PFSK-1 (cell line): Measurements from ENCODE around the gene AGK.

Experiments
- FOXP2 ChIP-seq: optimal IDR thresholded peaks from 2 replicates; pipeline ENCODE3; 2011; ENCODE audit warnings: borderline replicate concordance, control low read depth, inconsistent platforms; ENCODE audit not compliant: insufficient read depth; ENCODE audit errors: extremely low read length, extremely low read depth
- POLR2AphosphoS5 ChIP-seq: IDR thresholded peaks from 2 replicates; pipeline ENCODE4 v1.6.1; 2012; ENCODE audit warnings: low read depth, mild to moderate bottlenecking, control low read depth, low read length, moderate library complexity
- REST ChIP-seq, 2 experiments: IDR thresholded peaks; 2 replicates each; pipeline versions ENCODE4 v1.6.1 to v1.8.0; 2011 to 2012; ENCODE audit warnings: low read depth in 2 of 2, low read length in 2 of 2, control low read depth in 1 of 2, inconsistent platforms in 1 of 2, mild to moderate bottlenecking in 1 of 2, moderate library complexity in 1 of 2; ENCODE audit not compliant: insufficient read depth in 1 of 2
- SIN3A ChIP-seq: IDR thresholded peaks from 2 replicates; pipeline ENCODE4 v1.6.1; 2012; ENCODE audit warnings: mild to moderate bottlenecking, low read length, moderate library complexity, borderline replicate concordance; ENCODE audit not compliant: insufficient read depth
- TAF1 ChIP-seq: IDR thresholded peaks from 2 replicates; pipeline ENCODE4 v1.6.1; 2012; ENCODE audit warnings: low read length, control low read depth, borderline replicate concordance; ENCODE audit not compliant: insufficient read depth

Gene AGK

GRCh38 chr7:141673346-141673745, 122.1 kb downstream of the AGK start:
- TF ChIP-seq SIN3A (no peak), POLR2AphosphoS5 (no peak), FOXP2 (no peak), TAF1 (no peak), REST (IDR thresholded peaks at IDR 0.05; ENCODE audit: insufficient read depth in 1 of 2, low read depth in 2 of 2, low read length in 2 of 2) (no peak)

GRCh38 chr7:141674171-141674671, 123.0 kb downstream of the AGK start:
- TF ChIP-seq SIN3A: no peak
- TF ChIP-seq REST (IDR thresholded peaks at IDR 0.05; ENCODE audit: insufficient read depth in 1 of 2, low read depth in 2 of 2, low read length in 2 of 2): no peak
- TF ChIP-seq FOXP2: no peak
- TF ChIP-seq TAF1: no peak
- no peak for TF ChIP-seq POLR2AphosphoS5

GRCh38 chr7:141674702-141675101, 123.5 kb downstream of the AGK start:
- TF ChIP-seq TAF1 (no peak), REST (IDR thresholded peaks at IDR 0.05; ENCODE audit: insufficient read depth in 1 of 2, low read depth in 2 of 2, low read length in 2 of 2) (no peak), SIN3A (no peak), POLR2AphosphoS5 (no peak), FOXP2 (no peak)

GRCh38 chr7:141675436-141676215, 124.4 kb downstream of the AGK start:
- TF ChIP-seq FOXP2 (no peak), TAF1 (no peak)

GRCh38 chr7:141676618-141677017, 125.4 kb downstream of the AGK start:
- TF ChIP-seq POLR2AphosphoS5 (no peak), TAF1 (no peak), SIN3A (no peak), FOXP2 (no peak), REST (IDR thresholded peaks at IDR 0.05; ENCODE audit: insufficient read depth in 1 of 2, low read depth in 2 of 2, low read length in 2 of 2) (no peak)
